ENCODE measurements around the gene TARS1.
A peak's percentile ranks its signal among the peaks of the same experiment; 100 is the strongest.

TARS1 gene

GRCh38 chr5:33440482-33441240 is at the start of gene TARS1:
TARS1 (plus strand) TSS chr5:33440965; CDS start chr5:33441087, 122 bp downstream.
- peak; percentile 100 for DNase-seq

- DNase-seq, result no peak
These were observed 42.3 kb upstream of the TARS1 start for GRCh38 chr5:33398501-33398900.

- no peak for DNase-seq
These were observed 40.1 kb upstream of the TARS1 start for GRCh38 chr5:33400675-33401074.

DNA sequence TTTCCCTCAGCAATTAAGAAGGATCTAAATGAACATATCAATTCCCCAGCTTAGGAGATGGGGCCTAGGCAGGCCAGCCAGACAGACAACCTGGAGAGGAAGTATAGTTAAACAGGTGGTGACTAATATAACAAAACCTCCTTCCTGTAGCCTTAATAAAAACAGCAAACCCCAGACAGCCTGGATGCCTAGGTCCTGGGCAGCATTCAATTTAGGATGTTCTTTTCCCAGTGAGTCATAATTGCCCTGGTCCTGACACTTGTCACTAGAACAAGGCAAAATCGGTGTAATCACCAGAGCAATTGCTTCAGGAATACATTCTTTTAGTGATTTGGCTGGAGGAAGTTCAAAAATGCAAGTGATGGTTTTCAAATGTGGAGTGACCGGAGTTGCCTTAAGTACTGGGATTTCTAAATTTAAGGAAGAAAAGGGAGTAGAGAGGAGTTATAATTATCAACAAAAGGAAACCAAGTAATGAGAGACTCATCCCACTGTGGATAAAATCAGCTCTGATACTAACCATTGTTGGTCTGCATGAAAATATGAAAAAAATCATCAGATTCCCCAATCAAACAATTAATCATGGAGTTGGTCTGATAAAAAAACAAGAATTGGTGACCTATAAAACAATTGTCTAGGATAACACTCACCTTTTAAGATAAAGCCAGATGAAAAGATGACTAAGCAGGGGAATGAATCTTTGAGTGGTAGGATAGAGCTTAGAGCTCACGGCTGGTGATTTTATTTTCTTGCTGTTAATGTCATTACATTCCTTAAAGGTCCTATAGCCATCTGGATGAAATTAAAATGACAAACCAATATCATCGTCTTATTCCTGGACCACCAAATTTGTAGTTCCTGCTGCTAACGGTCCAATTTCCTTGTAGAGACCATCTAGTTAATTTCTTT is 39.0 kb upstream of the TARS1 start:
- no peak for DNase-seq

DNA sequence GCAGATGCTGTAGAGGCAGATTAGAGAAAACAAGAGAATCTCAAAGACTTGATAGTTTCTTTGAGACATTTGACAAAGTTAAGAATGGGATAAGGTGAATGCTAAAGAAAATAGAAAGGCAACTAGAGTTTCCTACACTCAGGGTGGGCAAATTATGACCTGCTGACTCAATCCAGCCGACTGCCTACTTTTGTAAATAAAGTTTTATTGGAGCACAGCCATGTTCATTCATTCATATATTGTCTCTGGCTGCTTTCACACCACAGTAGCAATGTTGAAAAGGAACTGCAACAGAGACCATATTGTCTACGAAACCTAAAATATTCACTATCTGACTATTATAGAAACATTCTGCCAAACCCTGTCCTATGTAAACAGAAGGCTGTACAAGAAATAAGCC is 37.6 kb upstream of the TARS1 start:
- no peak for DNase-seq

GRCh38 chr5:33408816-33409215 is 31.9 kb upstream of the TARS1 start:
- DNase-seq, result no peak

- no peak for DNase-seq
These were observed 31.2 kb upstream of the TARS1 start for GRCh38 chr5:33409435-33410170.

GRCh38 chr5:33410221-33410620 is 30.5 kb upstream of the TARS1 start:
- DNase-seq, result no peak

DNA sequence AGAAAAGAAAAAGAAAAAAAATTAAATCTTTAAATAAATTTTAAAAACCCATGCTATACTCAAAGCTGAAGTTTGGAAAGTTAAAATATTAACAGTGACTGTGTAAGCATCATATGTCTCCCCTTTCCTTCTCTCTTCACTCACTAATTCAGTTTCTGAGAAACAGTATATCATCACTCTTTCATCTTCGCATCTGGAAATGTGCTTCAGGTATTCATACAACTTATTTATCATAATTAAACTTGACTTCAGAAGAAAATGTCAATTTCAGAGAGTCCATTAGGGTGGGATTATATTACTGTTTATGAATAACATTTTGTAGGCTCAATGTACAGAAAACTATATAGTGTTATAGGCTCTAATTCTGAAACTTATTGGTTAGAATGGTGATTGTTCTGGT is 29.3 kb upstream of the TARS1 start:
- DNase-seq, result no peak

- DNase-seq, result no peak
These were observed 24.9 kb upstream of the TARS1 start for GRCh38 chr5:33415811-33416354.

DNA sequence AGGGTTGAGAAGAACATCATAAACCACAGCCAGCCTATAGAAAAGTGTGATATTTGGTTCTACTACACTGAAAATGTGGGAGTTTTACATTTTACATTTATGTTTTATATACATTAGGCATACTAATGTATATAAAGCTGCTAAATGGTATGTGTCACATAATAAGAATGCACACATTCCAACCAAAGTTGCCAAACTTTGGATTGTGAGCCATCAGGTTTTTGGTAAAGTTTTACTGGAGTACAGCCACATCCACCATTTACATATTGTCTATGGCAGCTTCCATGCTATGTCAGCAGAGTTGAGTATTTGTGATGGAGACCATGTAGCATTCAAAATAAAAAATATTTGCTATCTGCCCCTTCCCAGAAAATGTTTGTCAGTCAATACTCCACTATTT is 23.1 kb upstream of the TARS1 start:
- no peak for DNase-seq

DNA sequence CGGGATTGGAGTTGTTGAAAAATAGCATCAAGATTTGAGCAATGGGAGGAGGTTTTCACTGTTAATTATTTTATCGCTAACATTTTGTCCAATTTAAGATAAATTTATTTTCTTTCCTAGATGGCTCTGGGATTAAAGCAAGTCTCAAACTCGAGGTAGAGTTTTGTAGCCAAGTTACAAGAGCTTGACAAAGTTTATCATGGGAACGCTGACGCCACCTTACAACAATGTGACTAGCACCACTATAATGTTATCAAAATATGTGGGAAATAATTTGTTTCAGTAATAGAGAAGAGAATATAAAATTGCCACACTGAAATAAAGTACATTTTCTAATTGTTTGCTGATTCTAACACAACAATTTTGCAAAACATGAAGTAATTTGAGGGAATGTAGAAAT is 19.8 kb upstream of the TARS1 start:
- DNase-seq, result no peak

DNA sequence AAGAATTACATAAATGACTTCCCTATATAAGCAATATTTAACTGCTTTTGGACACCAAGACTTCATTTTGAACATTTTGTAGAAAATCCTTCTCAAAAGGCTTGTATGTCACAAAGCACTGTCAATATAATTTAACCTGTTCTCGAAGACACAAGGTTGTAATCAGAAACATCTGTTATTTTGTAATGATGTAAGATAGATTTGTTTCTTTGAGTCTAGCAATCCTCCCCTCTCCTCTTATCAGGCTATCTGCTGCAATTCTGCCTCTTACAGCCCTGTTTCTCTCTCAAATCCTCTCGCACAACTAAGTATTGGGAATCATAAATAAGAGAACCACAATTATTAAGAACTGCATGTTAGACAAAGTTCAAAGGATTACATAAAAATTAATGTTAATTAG is 18.6 kb upstream of the TARS1 start:
- no peak for DNase-seq

DNA sequence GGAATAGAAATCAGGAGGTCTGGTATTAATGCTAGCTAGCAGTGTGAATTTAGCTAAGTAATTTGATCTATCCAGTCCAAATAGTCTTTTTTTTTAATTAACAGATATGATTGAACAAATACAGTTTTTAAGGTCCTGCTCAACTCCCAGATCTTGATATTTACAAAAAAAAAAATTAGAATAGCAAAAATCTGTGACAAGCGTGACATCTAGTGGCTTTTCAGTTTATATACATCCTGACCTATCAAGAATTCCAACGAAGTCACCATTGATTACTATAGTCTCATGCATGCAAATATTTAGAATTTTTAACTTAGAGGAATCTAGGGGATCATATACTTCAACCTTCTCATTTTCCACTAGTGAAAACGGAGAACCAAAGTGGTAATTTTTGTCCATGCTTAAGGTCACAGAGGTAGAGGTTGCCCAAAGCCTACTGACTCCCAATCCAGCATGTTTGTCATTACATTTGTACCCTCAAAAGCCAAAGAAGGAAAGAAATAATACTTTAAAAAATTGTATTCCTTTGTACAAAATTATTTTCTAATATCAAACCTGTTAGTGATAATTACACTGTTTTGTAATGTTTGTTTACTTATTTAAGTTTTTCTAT is 17.6 kb upstream of the TARS1 start:
- DNase-seq, result peak; percentile 8

- DNase-seq, result no peak
These were observed 15.5 kb upstream of the TARS1 start for GRCh38 chr5:33425314-33425713.

GRCh38 chr5:33430983-33431382 is 9.8 kb upstream of the TARS1 start:
- no peak for DNase-seq

GRCh38 chr5:33432656-33433055 is 8.1 kb upstream of the TARS1 start:
- DNase-seq, result no peak

GRCh38 chr5:33433303-33434240 is 7.2 kb upstream of the TARS1 start:
- DNase-seq, result peak; percentile 51

DNA sequence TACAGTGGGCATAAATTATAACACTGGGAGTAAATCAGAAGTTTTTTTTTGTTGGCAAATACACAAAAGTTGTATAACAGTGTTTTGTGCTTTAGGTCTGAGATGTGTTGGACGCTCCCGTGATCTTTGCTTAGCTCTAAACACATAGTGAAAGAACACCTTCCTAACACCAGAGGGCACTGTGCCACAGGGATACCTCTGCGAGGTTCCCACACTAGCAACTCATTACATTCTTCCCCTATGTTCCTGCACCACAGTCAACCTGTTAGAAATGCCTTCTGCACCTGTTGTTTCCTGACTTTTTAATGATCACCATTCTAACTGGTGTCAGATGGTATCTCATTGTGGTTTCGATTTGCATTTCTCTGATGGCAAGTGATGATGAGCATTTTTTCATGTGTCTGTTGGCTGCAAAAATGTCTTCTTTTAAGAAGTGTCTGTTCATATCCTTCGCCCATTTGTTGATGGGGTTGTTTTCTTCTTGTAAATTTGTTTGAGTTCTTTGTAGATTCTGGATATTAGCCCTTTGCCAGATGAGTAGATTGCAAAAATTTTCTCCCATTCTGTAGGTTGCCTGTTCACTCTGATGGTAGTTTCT is 4.8 kb upstream of the TARS1 start:
- peak; percentile 60 for DNase-seq

GRCh38 chr5:33438996-33439395 is 1.8 kb upstream of the TARS1 start:
- no peak for DNase-seq

DNA sequence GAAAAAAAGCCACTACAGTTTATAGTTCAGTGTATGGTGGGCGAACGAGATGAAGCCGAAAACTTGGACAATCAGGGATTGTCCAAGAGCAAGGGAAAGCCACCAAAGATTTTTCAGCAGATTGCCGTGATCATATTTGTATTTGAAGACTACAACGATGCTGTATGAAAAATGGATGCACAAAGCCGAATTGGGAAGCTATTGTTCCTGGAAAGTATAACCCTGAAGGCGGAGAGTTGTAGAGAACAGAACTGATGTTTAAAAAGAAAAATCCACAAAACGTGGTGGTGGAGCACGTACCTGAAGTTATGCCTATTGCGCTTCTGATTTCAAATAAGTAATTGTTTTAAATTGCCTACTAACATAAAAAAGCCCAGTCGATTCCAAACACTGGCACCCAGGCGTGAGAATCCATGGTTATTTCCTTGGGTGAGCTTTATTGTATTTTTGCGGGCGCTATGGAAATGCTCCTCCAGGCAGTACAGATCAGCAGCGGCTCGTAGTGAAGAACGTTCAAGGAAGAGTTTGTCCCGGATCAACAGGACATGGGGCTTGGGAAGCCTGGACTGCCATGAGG is 772 bp upstream of the TARS1 start:
- DNase-seq, result no peak
